SK-N-SH (cell line): Measurements from ENCODE around the gene INPP5J. TPM values are rescaled to one million over a fixed set of nuclear protein-coding genes. Genes with fewer than 3 reads are reported as not detected.

Experiments
- CTCF ChIA-PET: fragments of 300-600, 350-600 bp; formaldehyde crosslinking; extraction: SDS; loops from one replicate; lab custom pipeline; 2021; lab: Yijun Ruan, JAX
- POLR2A ChIA-PET: fragments of 350-600 bp; sonication (Branson Sonifier 250); formaldehyde crosslinking; extraction: SDS; loops from one replicate; lab custom pipeline; 2020; ENCODE audit warnings: antibody characterized with exemption, inconsistent platforms; lab: Yijun Ruan, JAX
- DNase-seq: peaks from one replicate; pipeline ENCODE4 v3.0.0; 2012
- H2AFZ ChIP-seq: fragments of 200-600 bp; sonication (generic); 2 replicates; pipeline ENCODE4 v1.8.1; 2016; ENCODE audit warnings: antibody characterized with exemption, mild to moderate bottlenecking, low read depth
- H3F3A ChIP-seq: fragments of 200-600 bp; sonication (generic); replicated peaks from 2 replicates; pipeline ENCODE3; 2016; ENCODE audit warnings: antibody characterized with exemption, mild to moderate bottlenecking; ENCODE audit not compliant: insufficient read depth
- H3K27ac ChIP-seq, 2 experiments: fragments of 200-500 bp in 1 of 2; fragments of 200-600 bp in 1 of 2; sonication (Bioruptor generic) in 1 of 2; sonication (generic), shearing (Covaris generic) in 1 of 2; 2 replicates each; pipeline versions ENCODE4 v1.5.1 to v1.6.1; 2014 to 2016; ENCODE audit warnings: low read depth in 2 of 2, inconsistent platforms in 1 of 2, low read length in 1 of 2, mild to moderate bottlenecking in 1 of 2, mixed read lengths in 1 of 2
- H3K27me3 ChIP-seq: fragments of 200-600 bp; sonication (generic), shearing (Covaris generic); 2 replicates; pipeline ENCODE4 v1.6.1; 2016; ENCODE audit warnings: mixed run types; ENCODE audit not compliant: insufficient read depth
- H3K36me3 ChIP-seq, 2 experiments: fragments of 200-500 bp in 1 of 2; fragments of 200-600 bp in 1 of 2; sonication (Bioruptor generic) in 1 of 2; sonication (generic) in 1 of 2; replicated peaks in 1 of 2; 2 replicates each; pipeline versions ENCODE3 to v1.5.1; 2014 to 2016; ENCODE audit warnings: low read length in 1 of 2, mild to moderate bottlenecking in 1 of 2; ENCODE audit not compliant: insufficient read depth in 2 of 2, control insufficient read depth in 1 of 2
- H3K4me1 ChIP-seq, 2 experiments: fragments of 200-500 bp in 1 of 2; fragments of 200-600 bp in 1 of 2; sonication (Bioruptor generic) in 1 of 2; sonication (generic), shearing (Covaris generic) in 1 of 2; 2 replicates each; pipeline versions ENCODE4 v1.5.1 to v1.6.1; 2014 to 2016; ENCODE audit warnings: low read depth in 1 of 2, low read length in 1 of 2, mixed run types in 1 of 2; ENCODE audit not compliant: insufficient read depth in 2 of 2, control insufficient read depth in 1 of 2
- H3K4me2 ChIP-seq: fragments of 200-600 bp; sonication (generic), shearing (Covaris generic); 2 replicates; pipeline ENCODE4 v1.6.1; 2017; ENCODE audit warnings: mixed run types
- H3K4me3 ChIP-seq, 2 experiments: fragments of 200-500 bp in 1 of 2; fragments of 200-600 bp in 1 of 2; sonication (Bioruptor generic) in 1 of 2; sonication (generic), shearing (Covaris generic) in 1 of 2; 2 replicates each; pipeline versions ENCODE4 v1.5.1 to v1.8.1; 2014 to 2016; ENCODE audit warnings: low read depth in 2 of 2, inconsistent platforms in 1 of 2, low read length in 1 of 2, mild to moderate bottlenecking in 1 of 2, mixed read lengths in 1 of 2, moderate library complexity in 1 of 2
- H3K79me2 ChIP-seq: fragments of 200-600 bp; sonication (generic); 2 replicates; pipeline ENCODE4 v1.8.1; 2017; ENCODE audit warnings: mild to moderate bottlenecking; ENCODE audit not compliant: insufficient read depth
- H3K9ac ChIP-seq: fragments of 200-600 bp; sonication (generic); 2 replicates; pipeline ENCODE4 v1.6.1; 2017; ENCODE audit warnings: mixed run types
- H3K9me2 ChIP-seq: fragments of 200-600 bp; sonication (generic); 2 replicates; pipeline ENCODE4 v1.6.1; 2017; ENCODE audit warnings: mixed run types
- H3K9me3 ChIP-seq: fragments of 200-600 bp; sonication (generic); 2 replicates; pipeline ENCODE4 v1.6.1; 2017; ENCODE audit warnings: mixed run types, mild to moderate bottlenecking, moderate library complexity
- H4K20me1 ChIP-seq: fragments of 200-600 bp; sonication (generic); 2 replicates; pipeline ENCODE4 v1.6.1; 2017; ENCODE audit warnings: mild to moderate bottlenecking, mixed run types; ENCODE audit not compliant: insufficient read depth
- CHD2 ChIP-seq: fragments of 150-350 bp; IDR thresholded peaks from 2 replicates; pipeline ENCODE4 v1.6.1; 2018; ENCODE audit warnings: low read length; ENCODE audit not compliant: partially characterized antibody
- FOSL2 ChIP-seq: IDR thresholded peaks from 2 replicates; pipeline ENCODE4 v1.4.0; 2012; ENCODE audit warnings: low read depth, mild to moderate bottlenecking, moderate library complexity, borderline replicate concordance
- IRF3 ChIP-seq: fragments of 150-350 bp; IDR thresholded peaks from 2 replicates; pipeline ENCODE4 v1.6.1; 2016; ENCODE audit warnings: mild to moderate bottlenecking, low read depth, low read length
- JUND ChIP-seq: IDR thresholded peaks from 2 replicates; pipeline ENCODE4 v1.4.0; 2012
- MAX ChIP-seq: IDR thresholded peaks from 2 replicates; pipeline ENCODE4 v1.4.0; 2012; ENCODE audit warnings: low read depth
- MEF2A ChIP-seq: IDR thresholded peaks from 2 replicates; pipeline ENCODE4 v1.4.0; 2012; ENCODE audit warnings: low read depth, borderline replicate concordance
- MXI1 ChIP-seq: IDR thresholded peaks from 2 replicates; pipeline ENCODE4 v1.6.1; 2012; ENCODE audit warnings: mild to moderate bottlenecking, low read depth, low read length, improper control_type of control experiment
- NFIC ChIP-seq: IDR thresholded peaks from 2 replicates; pipeline ENCODE4 v1.4.0; 2012; ENCODE audit warnings: borderline replicate concordance
- NRF1 ChIP-seq: IDR thresholded peaks from 2 replicates; pipeline ENCODE4 v1.6.1; 2012; ENCODE audit warnings: low read depth, mild to moderate bottlenecking, low read length
- PBX3 ChIP-seq: IDR thresholded peaks from 2 replicates; pipeline ENCODE4; 2012
- RAD21 ChIP-seq: IDR thresholded peaks from 2 replicates; pipeline ENCODE4 v1.6.1; 2012; ENCODE audit warnings: mild to moderate bottlenecking, low read length
- RCOR1 ChIP-seq: fragments of 150-350 bp; IDR thresholded peaks from 2 replicates; pipeline ENCODE4 v1.6.1; 2017; ENCODE audit warnings: antibody characterized with exemption, low read length
- RFX5 ChIP-seq: IDR thresholded peaks from 2 replicates; pipeline ENCODE4 v1.6.1; 2012; ENCODE audit warnings: mild to moderate bottlenecking, improper control_type of control experiment, low read length
- SIN3A ChIP-seq: IDR thresholded peaks from 2 replicates; pipeline ENCODE4 v1.6.1; 2012; ENCODE audit warnings: low read depth, mild to moderate bottlenecking, low read length, moderate library complexity, borderline replicate concordance
- TAF1 ChIP-seq: IDR thresholded peaks from 2 replicates; pipeline ENCODE4 v1.6.1; 2012; ENCODE audit warnings: low read depth, mild to moderate bottlenecking, low read length, moderate library complexity, borderline replicate concordance
- YY1 ChIP-seq: IDR thresholded peaks from 2 replicates; pipeline ENCODE4 v1.4.0; 2012; ENCODE audit warnings: low read depth, mild to moderate bottlenecking
- ZBTB33 ChIP-seq: IDR thresholded peaks from 2 replicates; pipeline ENCODE4 v1.4.0; 2012; ENCODE audit warnings: low read depth, borderline replicate concordance
- WGBS: methylation state at CpG from one replicate; pipeline ENCODE4 v1.1.6; 2017; ENCODE audit warnings: low lambda C conversion rate; 5-methylcytosine and 5-hydroxymethylcytosine counted together
- polyA plus RNA-seq, 3 experiments: library from polyadenylated mRNA; depleted of rRNA; stranded (reverse); fragments of >200 nt; gene quantifications; 2 replicates each; pipeline ENCODE4 v1.2.3, GENCODE V29; 2012

INPP5J gene
- polyA plus RNA-seq, 1 of the 3 experiments (the other 2 are of a cell fraction), result 3.2 TPM

GRCh38 chr22:31140746-31141145 lies 18.0 kb downstream of the INPP5J start (continued):
- no peak for TF ChIP-seq MAX
- no peak for TF ChIP-seq FOSL2
- no peak for TF ChIP-seq MXI1
- no peak for TF ChIP-seq RCOR1
- TF ChIP-seq RFX5, result no peak
- TF ChIP-seq, all 33 proteins: peak for 0

- Histone ChIP-seq H3K79me2 (no peaks in the 10 kb centered on the region), H3K4me2 (no peak overlapping the region), H3K4me3 (no peak overlapping the region), H3K27ac (no peak overlapping the region), H3K4me1 (peaks cover 0 to 32% of the 10 kb centered on the region in 2 experiments; a peak in 2 of 4 replicates), H3K36me3 (no peaks in the 10 kb centered on the region), H3K9ac (no peak overlapping the region), H3K27me3 (peaks cover 4% of the 10 kb centered on the region; the same call in 1 of the 2 replicates), H2AFZ (no peak overlapping the region), H3F3A (no peaks in the 10 kb centered on the region), H3K9me2 (no peaks in the 10 kb centered on the region), H3K9me3 (no peaks in the 10 kb centered on the region), H4K20me1 (no peaks in the 10 kb centered on the region)
- no peak for TF ChIP-seq RCOR1
- no peak for TF ChIP-seq PBX3
- TF ChIP-seq FOSL2, result no peak
- no peak for TF ChIP-seq SIN3A
- no peak for TF ChIP-seq NRF1
- TF ChIP-seq JUND, result no peak
- TF ChIP-seq NFIC, result no peak
- no peak for TF ChIP-seq YY1
- TF ChIP-seq IRF3, result no peak
- TF ChIP-seq CHD2, result no peak
- no peak for TF ChIP-seq TAF1
- TF ChIP-seq RAD21, result no peak
- TF ChIP-seq ZBTB33, result no peak
- TF ChIP-seq MEF2A, result no peak
- ChIA-PET POLR2A (no interaction called here), CTCF (interaction anchor here (1.1 to 5.0 kb wide), 5 partner anchors 34 to 377 kb away, joined by 3 to 22 read pairs (median 5); partner anchors contain the start of genes LIMK2 and SELENOM)
- 74% methylated on average over 2 of the region's 2 CpGs for WGBS
- DNase-seq, result no peak
Observed at GRCh38 chr22:31141551-31141950, 18.8 kb downstream of the INPP5J start.
